Thyroid gland (tissue), 4 donors: ENCODE data around the gene RNASEH2A.

Experiments
- POLR2A ChIP-seq, 2 donors: fragments of 450-650 bp; IDR thresholded peaks; one replicate each; pipeline ENCODE4 v1.6.1; 2017; ENCODE audit warnings: antibody characterized with exemption in 2 of 2, mild to moderate bottlenecking in 2 of 2, moderate library complexity in 1 of 2
- TF ChIP-seq, protein P1 (sequence below), 6 experiments: fragments of 200-600 bp in 3 of 6; fragments of 450-650 bp in 3 of 6; sonication (generic) in 3 of 6; IDR thresholded peaks; one replicate each; pipeline ENCODE4 v1.5.1; 2016 to 2019; ENCODE audit warnings: antibody characterized with exemption in 6 of 6, mild to moderate bottlenecking in 2 of 6, inconsistent platforms in 1 of 6, moderate library complexity in 1 of 6

DNA sequence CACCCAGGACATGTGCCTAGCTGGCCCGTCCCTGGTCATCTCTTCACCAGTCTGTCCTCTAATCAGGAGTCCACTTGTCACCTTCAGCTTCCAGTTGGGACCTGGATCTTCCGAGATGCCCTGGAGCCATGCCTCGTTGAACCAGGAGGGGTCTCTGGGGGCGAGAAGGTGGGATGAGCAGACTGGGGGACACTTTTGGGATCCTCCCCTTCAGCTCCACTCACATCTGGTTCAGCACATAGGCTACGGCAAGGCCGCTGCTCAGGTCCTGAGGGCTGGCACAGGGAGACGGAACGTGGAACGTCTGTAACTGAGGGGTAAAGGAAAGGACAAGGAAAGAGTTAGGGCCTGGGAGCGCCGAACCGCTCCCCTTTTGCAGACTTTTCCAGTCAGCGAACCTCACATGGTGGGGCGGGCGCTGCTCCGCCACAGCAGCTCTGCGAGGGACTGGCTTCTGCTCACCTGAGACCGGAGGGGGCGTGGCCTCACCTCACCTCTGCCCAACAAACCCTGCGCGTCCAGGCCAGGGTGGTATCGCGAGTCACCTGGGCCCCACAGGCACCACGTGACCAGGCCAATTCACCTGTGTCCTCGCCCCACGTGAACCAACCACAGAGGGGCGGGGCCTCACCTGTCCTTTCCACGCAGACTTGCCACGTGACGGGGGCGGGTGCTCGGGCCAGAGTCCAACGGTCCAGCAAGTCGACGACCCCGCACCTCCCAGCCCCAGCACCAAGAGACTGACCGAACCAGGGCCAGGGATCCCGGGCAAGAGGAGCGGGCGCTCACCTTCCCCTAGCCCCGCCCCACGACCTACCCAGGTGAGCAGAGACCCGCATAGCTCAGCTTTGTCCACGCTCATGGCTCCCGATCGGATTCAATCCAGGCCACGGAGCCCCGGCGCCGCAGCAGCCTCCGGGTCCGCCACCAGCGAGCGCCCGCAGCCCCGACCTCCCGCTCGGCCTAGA lies 31.5 kb upstream of the RNASEH2A start, which contains the start of gene HOOK2:
- TF ChIP-seq, protein P1, sequence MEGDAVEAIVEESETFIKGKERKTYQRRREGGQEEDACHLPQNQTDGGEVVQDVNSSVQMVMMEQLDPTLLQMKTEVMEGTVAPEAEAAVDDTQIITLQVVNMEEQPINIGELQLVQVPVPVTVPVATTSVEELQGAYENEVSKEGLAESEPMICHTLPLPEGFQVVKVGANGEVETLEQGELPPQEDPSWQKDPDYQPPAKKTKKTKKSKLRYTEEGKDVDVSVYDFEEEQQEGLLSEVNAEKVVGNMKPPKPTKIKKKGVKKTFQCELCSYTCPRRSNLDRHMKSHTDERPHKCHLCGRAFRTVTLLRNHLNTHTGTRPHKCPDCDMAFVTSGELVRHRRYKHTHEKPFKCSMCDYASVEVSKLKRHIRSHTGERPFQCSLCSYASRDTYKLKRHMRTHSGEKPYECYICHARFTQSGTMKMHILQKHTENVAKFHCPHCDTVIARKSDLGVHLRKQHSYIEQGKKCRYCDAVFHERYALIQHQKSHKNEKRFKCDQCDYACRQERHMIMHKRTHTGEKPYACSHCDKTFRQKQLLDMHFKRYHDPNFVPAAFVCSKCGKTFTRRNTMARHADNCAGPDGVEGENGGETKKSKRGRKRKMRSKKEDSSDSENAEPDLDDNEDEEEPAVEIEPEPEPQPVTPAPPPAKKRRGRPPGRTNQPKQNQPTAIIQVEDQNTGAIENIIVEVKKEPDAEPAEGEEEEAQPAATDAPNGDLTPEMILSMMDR (IDR thresholded peaks at IDR 0.05): peak in 1 of 6 experiments; percentile 11
- peak; percentile 36 to 74 for TF ChIP-seq POLR2A (IDR thresholded peaks at IDR 0.05)
